Amniotic stem cell (primary cell): Measurements from ENCODE around the gene CARF.
A peak's percentile ranks its signal among the peaks of the same experiment; 100 is the strongest.
"Not testable (repeated sequence)": the region's sequence is repeated elsewhere in the genome, so short reads cannot be mapped to it uniquely, and the experiment has no call there.

Experiments used
- DNase-seq: peaks from one replicate; lab custom pipeline; 2025; lab: John Stamatoyannopoulos, UW

CARF gene

GRCh38 chr2:202911512-202912341 is at the start of gene CARF, which contains the start of gene WDR12:
TSS of gene CARF (plus strand) at chr2:202912275. CDS start at chr2:202941903, 29,628 bp downstream.
TSS of gene WDR12 (minus strand) at chr2:202911673. CDS start at chr2:202911476, 197 bp downstream.
- peak; percentile 88 for DNase-seq

- DNase-seq, result peak; percentile 27
These were observed 41.4 kb upstream of the CARF start for GRCh38 chr2:202870431-202871299.

- peak; percentile 27 for DNase-seq
These were observed 40.6 kb upstream of the CARF start, which contains the start of gene ICA1L for GRCh38 chr2:202871300-202872141. TSS of gene ICA1L (minus strand) at chr2:202871766. CDS start at chr2:202829009, 42,757 bp downstream.

- DNase-seq, result no peak
These were observed 34.4 kb upstream of the CARF start for GRCh38 chr2:202877699-202878098.

- DNase-seq, result no peak
These were observed 30.5 kb upstream of the CARF start for GRCh38 chr2:202881570-202881969.

- DNase-seq, result no peak
These were observed 27.9 kb upstream of the CARF start for GRCh38 chr2:202883987-202884675.

- no peak for DNase-seq
These were observed 26.9 kb upstream of the CARF start for GRCh38 chr2:202885190-202885589.

GRCh38 chr2:202905507-202905906 is 6.6 kb upstream of the CARF start:
- DNase-seq, result not testable (repeated sequence)

- DNase-seq, result no peak
These were observed 3.9 kb upstream of the CARF start for GRCh38 chr2:202908186-202908585.

- no peak for DNase-seq
These were observed 2.5 kb upstream of the CARF start for GRCh38 chr2:202909394-202910192.

GRCh38 chr2:202910250-202910649 is 1.8 kb upstream of the CARF start:
- not testable (repeated sequence) for DNase-seq

- DNase-seq, result no peak
These were observed 1.4 kb upstream of the CARF start for GRCh38 chr2:202910698-202911097.

GRCh38 chr2:202911203-202911511 is 918 bp upstream of the CARF start:
- DNase-seq, result no peak

- DNase-seq, result not testable (repeated sequence)
These were observed 497 bp downstream of the CARF start for GRCh38 chr2:202912342-202913201.

- no peak for DNase-seq
These were observed 6.8 kb downstream of the CARF start for GRCh38 chr2:202918860-202919259.

- no peak for DNase-seq
These were observed 20.5 kb downstream of the CARF start for GRCh38 chr2:202932425-202933138.

- no peak for DNase-seq
These were observed 21.1 kb downstream of the CARF start for GRCh38 chr2:202933139-202933510.

- DNase-seq, result no peak
These were observed 21.9 kb downstream of the CARF start for GRCh38 chr2:202933958-202934357.

- DNase-seq, result no peak
These were observed 22.4 kb downstream of the CARF start for GRCh38 chr2:202934456-202934855.
